K562 (cell line): ENCODE results near the gene MAD2L1. TPM values are rescaled to one million over a fixed set of nuclear protein-coding genes. Genes with fewer than 3 reads are reported as not detected.

ENCODE experiments used
- ATAC-seq: fragments of 200-7000 bp; cut with Tn5 transposase; 3 replicates; pipeline ENCODE4 v1.9.1; 2020; ENCODE audit warnings: moderate library complexity
- BruUV-seq: library from RNA; stranded (reverse); fragments of 400-500 nt; replicated peaks from 2 replicates; lab custom pipeline; 2021; lab: Mats Ljungman, UMichigan
- CTCF ChIA-PET: fragments of 300-600 bp; formaldehyde crosslinking; extraction: SDS; loops from one replicate; lab custom pipeline; 2021; ENCODE audit warnings: low intra/inter-chr PET ratio; lab: Yijun Ruan, JAX
- POLR2A ChIA-PET: fragments of 300-600, 350-650 bp; sonication (Branson Sonifier 250); formaldehyde crosslinking; extraction: SDS; loops from one replicate; lab custom pipeline; 2021; ENCODE audit warnings: antibody characterized with exemption, inconsistent platforms; lab: Yijun Ruan, JAX
- DNase-seq, 4 experiments: peaks; one replicate each; pipeline versions ENCODE4 v3.0.0 to v3.0.0-alpha.2; 2011 to 2018; ENCODE audit warnings: low spot score in 3 of 4, mixed read lengths in 3 of 4; ENCODE audit errors: extremely low read depth in 1 of 4
- FAIRE-seq: peaks from 2 replicates; lab custom pipeline; 2011; peaks lifted over from hg19 to GRCh38; lab: Jason Lieb, UNC
- H2AFZ ChIP-seq: 2 replicates; pipeline ENCODE4 v1.6.0; 2011; ENCODE audit warnings: low read depth, low read length, control low read depth, inconsistent platforms
- H3K27ac ChIP-seq: fragments of 200-600 bp; 3 replicates; pipeline ENCODE4 v1.8.0; 2011; ENCODE audit warnings: low read depth, mild to moderate bottlenecking, control low read depth, inconsistent platforms, low read length, moderate library complexity, mixed read lengths; ENCODE audit errors: extremely low read depth
- H3K27me3 ChIP-seq, 2 experiments: fragments of 300-600 bp in 1 of 2; 2 replicates in 1 of 2; 3 replicates in 1 of 2; pipeline versions ENCODE4 v1.6.0 to v1.8.0; 2011; ENCODE audit warnings: inconsistent platforms in 2 of 2, low read length in 2 of 2, mild to moderate bottlenecking in 1 of 2, mixed read lengths in 1 of 2, moderate library complexity in 1 of 2; ENCODE audit not compliant: control insufficient read depth in 2 of 2, insufficient read depth in 2 of 2
- H3K36me3 ChIP-seq: fragments of 300-600 bp; 3 replicates; pipeline ENCODE4 v1.8.0; 2011; ENCODE audit warnings: mild to moderate bottlenecking, low read length, inconsistent platforms; ENCODE audit not compliant: control insufficient read depth, insufficient read depth
- H3K4me1 ChIP-seq, 2 experiments: fragments of 200-600 bp in 1 of 2; replicated peaks in 1 of 2; 2 replicates in 1 of 2; 3 replicates in 1 of 2; pipeline versions ENCODE4 v1.5.1 to v1.8.0; 2011; ENCODE audit warnings: inconsistent platforms in 2 of 2, low read length in 2 of 2, mild to moderate bottlenecking in 1 of 2, mixed read lengths in 1 of 2, moderate library complexity in 1 of 2; ENCODE audit not compliant: control insufficient read depth in 2 of 2, insufficient read depth in 2 of 2
- H3K4me2 ChIP-seq: 2 replicates; pipeline ENCODE4 v1.6.1; 2011; ENCODE audit warnings: low read length, control low read depth, inconsistent platforms, mixed read lengths; ENCODE audit not compliant: insufficient read depth
- H3K4me3 ChIP-seq: fragments of 200-600 bp; sonication (generic), shearing (Covaris generic); 2 replicates; pipeline ENCODE4 v1.5.1; 2016; ENCODE audit warnings: control low read depth, inconsistent platforms
- H3K79me2 ChIP-seq: fragments of 200-600 bp; 3 replicates; pipeline ENCODE4 v1.8.0; 2011; ENCODE audit warnings: low read length, inconsistent platforms; ENCODE audit not compliant: control insufficient read depth, insufficient read depth
- H3K9ac ChIP-seq, 2 experiments: 2 replicates each; pipeline versions ENCODE4 v1.6.0 to v1.6.1; 2011; ENCODE audit warnings: low read depth in 2 of 2, low read length in 2 of 2, control low read depth in 1 of 2, inconsistent platforms in 1 of 2, mild to moderate bottlenecking in 1 of 2, mixed read lengths in 1 of 2; ENCODE audit not compliant: insufficient read depth in 1 of 2
- H3K9me1 ChIP-seq: one replicate; pipeline ENCODE4 v1.6.0; 2011; ENCODE audit warnings: inconsistent platforms, mild to moderate bottlenecking, low read length, moderate library complexity; ENCODE audit not compliant: control insufficient read depth, insufficient read depth
- H3K9me3 ChIP-seq: replicated peaks from 2 replicates; pipeline ENCODE4 v1.5.1; 2011; ENCODE audit warnings: low read depth, low read length, inconsistent platforms; ENCODE audit not compliant: control insufficient read depth, insufficient read depth
- H4K20me1 ChIP-seq: replicated peaks from 2 replicates; pipeline ENCODE4 v1.6.1; 2011; ENCODE audit warnings: low read length, inconsistent platforms, mixed read lengths; ENCODE audit not compliant: control insufficient read depth, insufficient read depth
- AFF4 ChIP-seq: sonication (generic); formaldehyde crosslinking; IDR thresholded peaks from 2 replicates; pipeline ENCODE4 v1.8.0; 2023; ENCODE audit warnings: mild to moderate bottlenecking, missing genetic modification reagents
- ATF1 ChIP-seq, 2 experiments: fragments of 450-650 bp in 1 of 2; IDR thresholded peaks; 2 replicates each; pipeline ENCODE4 v1.6.1; 2016; ENCODE audit warnings: missing compliant biosample characterization in 1 of 2, missing genetic modification characterization in 1 of 2
- ELK3 ChIP-seq: fragments of 450-650 bp; formaldehyde crosslinking; IDR thresholded peaks from 2 replicates; pipeline ENCODE4 v1.4.0; 2020; ENCODE audit warnings: mild to moderate bottlenecking
- ESRRB ChIP-seq: fragments of 250-450 bp; sonication (Bioruptor Pico); IDR thresholded peaks from 2 replicates; pipeline ENCODE4 v1.5.0; 2020; ENCODE audit warnings: mild to moderate bottlenecking, moderate library complexity, borderline replicate concordance
- HINFP ChIP-seq: fragments of 450-650 bp; conservative IDR thresholded peaks from 2 replicates; pipeline ENCODE4 v1.6.1; 2016; ENCODE audit warnings: missing genetic modification characterization, low read depth, mild to moderate bottlenecking, control low read depth, missing compliant biosample characterization
- KHSRP ChIP-seq: fragments of 450-650 bp; IDR thresholded peaks from 2 replicates; pipeline ENCODE4 v1.6.1; 2017
- MAFF ChIP-seq: IDR thresholded peaks from 2 replicates; pipeline ENCODE4 v1.6.1; 2012; ENCODE audit warnings: low read length, improper control_type of control experiment
- NEUROD1 ChIP-seq: fragments of 150-350 bp; IDR thresholded peaks from 2 replicates; pipeline ENCODE4 v1.6.1; 2014; ENCODE audit warnings: borderline replicate concordance, low read length, low read depth; ENCODE audit not compliant: partially characterized antibody
- POLR2B ChIP-seq: fragments of 450-650 bp; IDR thresholded peaks from 2 replicates; pipeline ENCODE4 v1.6.1; 2018; ENCODE audit warnings: low read depth; ENCODE audit not compliant: partially characterized antibody
- TCFL5 ChIP-seq: fragments of 250-450 bp; sonication (Bioruptor Pico); conservative IDR thresholded peaks from 2 replicates; pipeline ENCODE4 v1.6.1; 2021; ENCODE audit warnings: mild to moderate bottlenecking, moderate library complexity, matching md5 sums
- XRCC4 ChIP-seq: IDR thresholded peaks from one replicate; pipeline ENCODE4 v1.6.1; 2011; ENCODE audit not compliant: insufficient read depth, insufficient read length; ENCODE audit errors: extremely low read depth
- ZNF197 ChIP-seq: fragments of 200-800 bp; sonication (Bioruptor generic); IDR thresholded peaks from 2 replicates; pipeline ENCODE4 v1.6.1; 2016; ENCODE audit warnings: low read depth, missing genetic modification characterization, missing compliant biosample characterization
- WGBS: fragments of 100-300 bp; shearing (Covaris generic); methylation state at CpG from one replicate; pipeline ENCODE4 v1.1.6; 2016; ENCODE audit warnings: low coverage, mixed read lengths; ENCODE audit not compliant: insufficient coverage; ENCODE audit errors: missing lambda C conversion rate; 5-methylcytosine and 5-hydroxymethylcytosine counted together
- in situ Hi-C: fragments of 300-500 bp; cut with MboI; formaldehyde crosslinking; loops from 4 replicates; pipeline ENCODE4 v1.15.0; 2018; ENCODE audit warnings: inconsistent platforms, mixed read lengths
- intact Hi-C: fragments of 100-400 bp; cut with micrococcal nuclease; formaldehyde crosslinking; loops from 2 replicates; pipeline ENCODE4 v1.14.2; 2022
- polyA plus RNA-seq, 8 experiments: library from polyadenylated mRNA; depleted of rRNA in 4 of 8; stranded (reverse) in 5 of 8; unstranded in 3 of 8; fragments of >200 nt; fragmentation: Nextera tagmentation in 2 of 8; fragmentation: Illumina TruSeq in 1 of 8; extraction: Ambion mirVana in 2 of 8; extraction: Trizol in 1 of 8; gene quantifications; 2 replicates each; pipeline versions ENCODE4 v1.2.1 to v1.2.3, GENCODE V29; 2011 to 2014; ENCODE audit warnings: inconsistent platforms in 1 of 8, missing spikeins in 1 of 8
- total RNA-seq, 7 experiments: library from RNA; depleted of rRNA in 6 of 7; stranded (reverse); fragments of >200 nt in 6 of 7; fragmentation: Illumina TruSeq in 2 of 7; extraction: Trizol in 2 of 7; gene quantifications; 2 replicates each; pipeline versions ENCODE4 v1.2.1 to v1.2.3, GENCODE V29; 2011 to 2021; ENCODE audit warnings: low replicate concordance in 1 of 7

MAD2L1 gene
- total and polyA plus RNA-seq, 9 of the 15 experiments (the other 6 are each of a cell fraction or from before 2014, with no cell fraction given) = 75.0 to 494 (median 129) TPM

GRCh38 chr4:120080533-120080932 is 13.9 kb upstream of the MAD2L1 start:
- Histone ChIP-seq H3K9me3 (no peaks in the 10 kb centered on the region), H3K4me1 (no peaks in the 10 kb centered on the region), H2AFZ (no peak overlapping the region), H4K20me1 (no peaks in the 10 kb centered on the region), H3K27ac (no peak overlapping the region), H3K79me2 (no peaks in the 10 kb centered on the region), H3K9me1 (no peaks in the 10 kb centered on the region), H3K27me3 (no peaks in the 10 kb centered on the region), H3K9ac (no peak overlapping the region), H3K4me3 (no peak overlapping the region)
- in situ Hi-C loops = no loop called here
- BruUV-seq = no TSS peak
- no peak for DNase-seq
- no peak for ATAC-seq
- FAIRE-seq = no peak
- intact Hi-C loops = no loop called here
- WGBS = 0% methylated on average over 2 of the region's 2 CpGs
- CTCF ChIA-PET = no interaction called here
- TF ChIP-seq HINFP (tag) = no peak
- TF ChIP-seq MAFF = no peak
- no peak for TF ChIP-seq POLR2B
- TF ChIP-seq KHSRP = no peak
- no peak for TF ChIP-seq TCFL5 (CRISPR knock-in tag)
- no peak for TF ChIP-seq ESRRB (CRISPR knock-in tag)
- TF ChIP-seq ELK3 (CRISPR knock-in tag) = no peak
- TF ChIP-seq AFF4 (CRISPR knock-in tag) = no peak
- TF ChIP-seq XRCC4 = no peak
- TF ChIP-seq ZNF197 (CRISPR knock-in tag) = no peak
- TF ChIP-seq NEUROD1 = no peak
- no peak for TF ChIP-seq ATF1 (CRISPR knock-in tag; IDR thresholded peaks at IDR 0.05)
- TF ChIP-seq ATF1 (tag; IDR thresholded peaks at IDR 0.05) = no peak
- TF ChIP-seq, all 486 proteins: peak for 0
- POLR2A ChIA-PET = no interaction called here
- Histone ChIP-seq H3K4me2 (no peak overlapping the region), H3K36me3 (no peaks in the 10 kb centered on the region)
